ENCODE data around the gene HOXB9. TPM values are rescaled to one million over a fixed set of nuclear protein-coding genes. Genes with fewer than 3 reads are reported as not detected.

HOXB9 gene
- total and polyA plus RNA-seq, 8 donors, result 0.25 TPM; not detected in 7

DNA sequence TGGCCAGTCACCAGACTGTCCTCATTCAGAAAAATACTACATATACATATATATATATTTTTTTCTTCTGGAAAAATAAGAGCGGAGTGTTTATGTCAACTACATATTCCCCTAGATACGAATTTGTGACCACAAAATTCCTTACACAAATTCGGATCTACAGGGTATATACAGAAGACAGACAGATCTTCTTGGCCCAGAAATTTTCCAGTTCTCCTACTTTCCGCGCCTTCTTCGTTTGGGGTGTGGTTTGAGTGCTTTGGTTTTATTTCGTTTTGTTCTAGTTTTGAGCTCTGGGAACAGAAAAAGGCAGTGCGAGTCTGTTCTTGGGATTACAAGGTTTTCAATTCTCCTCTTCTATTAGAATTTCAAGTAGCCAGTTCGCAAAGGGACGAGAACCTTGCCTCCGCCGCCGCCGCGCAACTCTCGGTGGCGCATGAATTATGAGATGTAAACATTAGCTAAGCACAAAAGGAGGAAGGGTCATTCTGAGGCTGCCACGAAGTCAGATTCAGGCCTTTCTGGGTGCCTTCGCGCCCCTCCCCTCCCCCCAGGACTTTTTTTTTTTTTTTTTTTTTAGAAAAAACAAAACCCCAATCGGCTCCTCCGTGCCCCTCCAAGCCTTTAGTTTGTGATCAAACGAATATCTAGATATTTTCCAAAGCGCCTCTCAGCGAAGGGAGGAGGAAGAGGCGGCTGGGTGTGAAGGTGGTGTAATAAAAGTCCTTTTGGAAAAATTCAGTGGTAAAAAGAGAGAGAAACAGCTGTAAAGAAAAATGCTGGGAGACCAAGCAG, 46.2 kb downstream of the HOXB9 start:
- H3K27ac ChIP-seq, result peak overlapping the region in 2 of 4 donors; percentile 13 to 64
- no peak for DNase-seq
- no peak overlapping the region for H3K4me3 ChIP-seq
- H3K36me3 ChIP-seq, result no peaks in the 10 kb centered on the region
- no peak for ATAC-seq
- WGBS, 2 donors, result 16 to 21% methylated on average over 26 of the region's 26 CpGs
- peaks cover 0 to 6% (median 4%) of the 10 kb centered on the region in 3 donors for H3K4me1 ChIP-seq
- no peaks in the 10 kb centered on the region for H3K9me3 ChIP-seq
- TF ChIP-seq, protein P1, sequence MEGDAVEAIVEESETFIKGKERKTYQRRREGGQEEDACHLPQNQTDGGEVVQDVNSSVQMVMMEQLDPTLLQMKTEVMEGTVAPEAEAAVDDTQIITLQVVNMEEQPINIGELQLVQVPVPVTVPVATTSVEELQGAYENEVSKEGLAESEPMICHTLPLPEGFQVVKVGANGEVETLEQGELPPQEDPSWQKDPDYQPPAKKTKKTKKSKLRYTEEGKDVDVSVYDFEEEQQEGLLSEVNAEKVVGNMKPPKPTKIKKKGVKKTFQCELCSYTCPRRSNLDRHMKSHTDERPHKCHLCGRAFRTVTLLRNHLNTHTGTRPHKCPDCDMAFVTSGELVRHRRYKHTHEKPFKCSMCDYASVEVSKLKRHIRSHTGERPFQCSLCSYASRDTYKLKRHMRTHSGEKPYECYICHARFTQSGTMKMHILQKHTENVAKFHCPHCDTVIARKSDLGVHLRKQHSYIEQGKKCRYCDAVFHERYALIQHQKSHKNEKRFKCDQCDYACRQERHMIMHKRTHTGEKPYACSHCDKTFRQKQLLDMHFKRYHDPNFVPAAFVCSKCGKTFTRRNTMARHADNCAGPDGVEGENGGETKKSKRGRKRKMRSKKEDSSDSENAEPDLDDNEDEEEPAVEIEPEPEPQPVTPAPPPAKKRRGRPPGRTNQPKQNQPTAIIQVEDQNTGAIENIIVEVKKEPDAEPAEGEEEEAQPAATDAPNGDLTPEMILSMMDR (IDR thresholded peaks at IDR 0.05), result no peak
- H3K27me3 ChIP-seq, result peaks cover 0 to 86% (median 13%) of the 10 kb centered on the region in 4 donors
- intact Hi-C loops (cut with DNase I), result no loop called here
- FAIRE-seq, result no peak

DNA sequence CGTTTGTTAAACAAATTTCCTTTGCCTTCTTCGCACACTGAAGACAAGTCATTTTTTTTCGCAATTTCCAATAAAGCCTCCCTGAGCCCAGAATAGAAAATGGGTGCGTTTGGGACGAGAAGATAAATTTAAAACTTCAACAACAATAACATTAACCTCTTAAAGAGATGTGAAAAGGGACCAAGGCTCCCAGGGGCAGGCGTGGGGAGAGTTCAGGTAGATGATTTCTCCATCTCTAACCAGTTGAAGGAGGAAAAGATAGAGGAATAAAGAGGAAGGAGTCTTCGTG, 46.7 kb downstream of the HOXB9 start:
- H3K9me3 ChIP-seq, result no peaks in the 10 kb centered on the region
- TF ChIP-seq, protein P1 (IDR thresholded peaks at IDR 0.05), result no peak
- H3K4me1 ChIP-seq, result peaks cover 0 to 6% (median 4%) of the 10 kb centered on the region in 3 donors
- H3K27me3 ChIP-seq, result peaks cover 0 to 87% (median 13%) of the 10 kb centered on the region in 4 donors
- FAIRE-seq, result no peak
- no peak for ATAC-seq
- DNase-seq, result no peak
- no peaks in the 10 kb centered on the region for H3K36me3 ChIP-seq
- 15 to 16% methylated on average over 7 of the region's 7 CpGs for WGBS, 2 donors
- H3K27ac ChIP-seq, result peak overlapping the region in 1 of 4 donors; percentile 13
- intact Hi-C loops (cut with DNase I), result no loop called here
- no peak overlapping the region for H3K4me3 ChIP-seq

DNA sequence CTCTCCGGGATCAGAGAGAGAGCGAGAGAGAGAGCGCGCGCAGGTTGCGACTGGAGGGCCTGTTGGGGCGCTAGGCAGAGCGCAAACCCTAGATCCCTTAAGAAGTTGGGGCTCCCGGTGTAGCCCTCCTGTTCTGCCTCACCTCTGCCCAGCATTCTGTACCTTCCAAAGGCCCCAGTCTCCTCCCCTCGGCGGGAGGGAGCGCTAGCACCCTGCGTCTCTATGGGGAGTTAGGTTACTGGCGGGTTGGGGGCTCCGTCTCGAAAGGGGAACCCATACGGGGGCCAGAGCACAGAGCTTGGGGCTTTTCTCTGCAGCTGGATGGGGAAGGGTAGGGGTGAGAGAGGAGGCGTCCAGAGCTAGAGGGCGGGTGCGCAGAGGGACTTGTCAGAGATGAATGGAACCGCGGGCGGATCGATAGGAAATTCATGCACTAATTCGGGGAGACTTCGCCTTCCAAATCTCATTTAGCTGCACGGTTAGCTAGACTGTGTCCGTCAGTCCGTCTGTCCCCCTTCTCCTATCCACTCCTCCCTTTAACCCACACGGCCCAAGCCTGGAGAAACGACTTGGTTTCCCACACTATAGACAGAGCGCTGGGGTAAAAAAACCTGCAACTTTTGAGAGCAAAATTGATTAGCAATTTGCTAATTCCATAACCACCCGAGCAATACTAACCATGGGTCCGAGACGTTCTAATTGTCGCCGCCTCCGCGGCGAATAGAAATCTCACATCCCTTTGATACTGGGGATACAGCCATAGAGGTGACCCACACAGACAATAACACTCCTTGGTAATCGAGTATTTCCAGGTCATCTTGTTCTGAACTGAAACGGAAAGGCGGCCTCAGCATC, 47.3 kb downstream of the HOXB9 start:
- DNase-seq, result no peak

GRCh38 chr17:48577946-48578615, 48.1 kb downstream of the HOXB9 start, which contains the start of gene HOXB4:
Gene HOXB4, minus strand, starts transcription at chr17:48578350. Its CDS starts 31 bp downstream, at chr17:48578319.
- peak within 1 kb of the TSS in 3 of 4 donors; percentile 10 to 42 (median 22) for H3K4me3 ChIP-seq
- H3K9me3 ChIP-seq, result no peaks in the 10 kb centered on the region
- DNase-seq (peak in 1 of 6 donors; percentile 63), ATAC-seq (peak in 3 of 4 donors; percentile 36 to 66 (median 40)), FAIRE-seq (no peak)
- TF ChIP-seq, protein P1 (IDR thresholded peaks at IDR 0.05), result no peak
- peak within 1 kb of the TSS in 2 of 4 donors; percentile 41 to 63 for H3K27ac ChIP-seq
- intact Hi-C loops (cut with DNase I), result no loop called here
- peaks cover 0 to 77% (median 10%) of the 10 kb centered on the region in 4 donors for H3K27me3 ChIP-seq
- H3K4me1 ChIP-seq, result peaks cover 0 to 6% (median 4%) of the 10 kb centered on the region in 3 donors
- no peaks in the 10 kb centered on the region for H3K36me3 ChIP-seq
- WGBS, 2 donors, result 4 to 5% methylated on average over 35 to 58 of the region's 58 CpGs

More for the DNA sequence above, 47.3 kb downstream of the HOXB9 start:
- H3K9me3 ChIP-seq, result no peaks in the 10 kb centered on the region
- TF ChIP-seq, protein P1 (IDR thresholded peaks at IDR 0.05), result no peak
- ATAC-seq (peak in 3 of 4 donors; percentile 5 to 25 (median 7)), FAIRE-seq (no peak)
- peak overlapping the region in 3 of 4 donors; percentile 10 to 42 (median 22) for H3K4me3 ChIP-seq
- WGBS, 2 donors, result 5 to 11% methylated on average over 42 to 43 of the region's 43 CpGs
- peaks cover 0 to 6% (median 4%) of the 10 kb centered on the region in 3 donors for H3K4me1 ChIP-seq
- intact Hi-C loops (cut with DNase I), result no loop called here
- H3K27me3 ChIP-seq, result peaks cover 0 to 85% (median 13%) of the 10 kb centered on the region in 4 donors
- H3K27ac ChIP-seq, result peak overlapping the region in 2 of 4 donors; percentile 41 to 63
- no peaks in the 10 kb centered on the region for H3K36me3 ChIP-seq

All from pancreas (tissue), 10 donors.